ENCODE measurements around the gene CX3CR1.

CX3CR1 gene

GRCh38 chr3:39317571-39318169 is 37.8 kb upstream of the CX3CR1 start:
- Histone ChIP-seq H3K14ac (ENCODE audit: low read length) (no peak overlapping the region), H3K9me3 (replicated peaks in 1 of 2; ENCODE audit: control insufficient read depth in 2 of 2, insufficient read depth in 1 of 2, low read depth in 1 of 2, low read length in 2 of 2) (peaks cover 0 to 1% of the 10 kb centered on the region in 2 donors), H3K23ac (ENCODE audit: low read depth, low read length, poor library complexity) (no peak overlapping the region), H3K36me3 (replicated peaks in 1 of 2; ENCODE audit: control insufficient read depth in 2 of 2, insufficient read depth in 2 of 2, low read length in 2 of 2) (no peaks in the 10 kb centered on the region), H3K9ac (ENCODE audit: low read depth, low read length, poor library complexity) (no peak overlapping the region), H2BK15ac (ENCODE audit: low read length) (no peak overlapping the region), H2BK120ac (ENCODE audit: low read depth, low read length) (no peak overlapping the region), H3K4me1 (ENCODE audit: control insufficient read depth in 2 of 2, insufficient read depth in 1 of 2, low read depth in 1 of 2, low read length in 2 of 2) (no peaks in the 10 kb centered on the region), H3K4me3 (ENCODE audit: low read length in 2 of 2) (no peak overlapping the region), H3K27me3 (ENCODE audit: control insufficient read depth in 3 of 3, insufficient read depth in 3 of 3, low read depth in 1 of 3, low read length in 3 of 3) (no peaks in the 10 kb centered on the region), H4K8ac (ENCODE audit: low read depth, low read length) (no peak overlapping the region), H2AK5ac (ENCODE audit: low read depth, low read length) (no peak overlapping the region), H2AFZ (ENCODE audit: low read length) (no peak overlapping the region), H4K91ac (ENCODE audit: low read depth, low read length, poor library complexity) (no peak overlapping the region), H3K4me2 (ENCODE audit: insufficient read depth, low read length, poor library complexity, severe bottlenecking) (no peak overlapping the region), H3K27ac (replicated peaks; ENCODE audit: low read length) (no peak overlapping the region), H2BK12ac (ENCODE audit: low read length) (no peak overlapping the region), H3K18ac (ENCODE audit: low read length) (no peak overlapping the region), H3K79me1 (ENCODE audit: low read depth, low read length) (no peaks in the 10 kb centered on the region), H3K4ac (ENCODE audit: low read length) (no peak overlapping the region), H2BK5ac (ENCODE audit: low read length) (no peak overlapping the region)
- WGBS, 2 donors (ENCODE audit: extremely low coverage in 2 of 2, insufficient read length in 2 of 2, insufficient replicate concordance in 1 of 2), result no CpG with 5 or more reads among the region's 2 CpGs
- no peak for DNase-seq (ENCODE audit: low spot score)

GRCh38 chr3:39315420-39315819 is 35.6 kb upstream of the CX3CR1 start:
- no peak overlapping the region for H3K4me2 ChIP-seq (ENCODE audit: insufficient read depth, low read length, poor library complexity, severe bottlenecking)
- H3K18ac ChIP-seq (ENCODE audit: low read length), result no peak overlapping the region
- H2BK12ac ChIP-seq (ENCODE audit: low read length), result no peak overlapping the region
- H3K4me3 ChIP-seq (ENCODE audit: low read length in 2 of 2), result no peak overlapping the region
- H3K27me3 ChIP-seq (ENCODE audit: control insufficient read depth in 3 of 3, insufficient read depth in 3 of 3, low read depth in 1 of 3, low read length in 3 of 3), result no peaks in the 10 kb centered on the region
- H3K4ac ChIP-seq (ENCODE audit: low read length), result no peak overlapping the region
- H2AFZ ChIP-seq (ENCODE audit: low read length), result no peak overlapping the region
- no peak overlapping the region for H2BK15ac ChIP-seq (ENCODE audit: low read length)
- no peaks in the 10 kb centered on the region for H3K4me1 ChIP-seq (ENCODE audit: control insufficient read depth in 2 of 2, insufficient read depth in 1 of 2, low read depth in 1 of 2, low read length in 2 of 2)
- no peak overlapping the region for H2AK5ac ChIP-seq (ENCODE audit: low read depth, low read length)
- H3K23ac ChIP-seq (ENCODE audit: low read depth, low read length, poor library complexity), result no peak overlapping the region
- H3K79me1 ChIP-seq (ENCODE audit: low read depth, low read length), result no peaks in the 10 kb centered on the region
- H3K9me3 ChIP-seq (replicated peaks in 1 of 2; ENCODE audit: control insufficient read depth in 2 of 2, insufficient read depth in 1 of 2, low read depth in 1 of 2, low read length in 2 of 2), result peaks cover 0 to 1% of the 10 kb centered on the region in 2 donors
- no peak overlapping the region for H4K8ac ChIP-seq (ENCODE audit: low read depth, low read length)
- no peak overlapping the region for H3K9ac ChIP-seq (ENCODE audit: low read depth, low read length, poor library complexity)
- no peaks in the 10 kb centered on the region for H3K36me3 ChIP-seq (replicated peaks in 1 of 2; ENCODE audit: control insufficient read depth in 2 of 2, insufficient read depth in 2 of 2, low read length in 2 of 2)
- no peak overlapping the region for H4K91ac ChIP-seq (ENCODE audit: low read depth, low read length, poor library complexity)
- H3K14ac ChIP-seq (ENCODE audit: low read length), result no peak overlapping the region
- no peak for DNase-seq (ENCODE audit: low spot score)
- H2BK120ac ChIP-seq (ENCODE audit: low read depth, low read length), result no peak overlapping the region
- no peak overlapping the region for H3K27ac ChIP-seq (replicated peaks; ENCODE audit: low read length)
- no peak overlapping the region for H2BK5ac ChIP-seq (ENCODE audit: low read length)
- WGBS, 2 donors (ENCODE audit: extremely low coverage in 2 of 2, insufficient read length in 2 of 2, insufficient replicate concordance in 1 of 2), result no CpG with 5 or more reads among the region's 1 CpG

- no peaks in the 10 kb centered on the region for H3K36me3 ChIP-seq (replicated peaks in 1 of 2; ENCODE audit: control insufficient read depth in 2 of 2, insufficient read depth in 2 of 2, low read length in 2 of 2)
- H3K18ac ChIP-seq (ENCODE audit: low read length), result no peak overlapping the region
- no peak overlapping the region for H3K27ac ChIP-seq (replicated peaks; ENCODE audit: low read length)
- H3K14ac ChIP-seq (ENCODE audit: low read length), result no peak overlapping the region
- no peaks in the 10 kb centered on the region for H3K79me1 ChIP-seq (ENCODE audit: low read depth, low read length)
- no peak overlapping the region for H2BK15ac ChIP-seq (ENCODE audit: low read length)
- no peak overlapping the region for H2AK5ac ChIP-seq (ENCODE audit: low read depth, low read length)
- H3K23ac ChIP-seq (ENCODE audit: low read depth, low read length, poor library complexity), result no peak overlapping the region
- H2BK5ac ChIP-seq (ENCODE audit: low read length), result no peak overlapping the region
- no peaks in the 10 kb centered on the region for H3K27me3 ChIP-seq (ENCODE audit: control insufficient read depth in 3 of 3, insufficient read depth in 3 of 3, low read depth in 1 of 3, low read length in 3 of 3)
- no peak overlapping the region for H4K91ac ChIP-seq (ENCODE audit: low read depth, low read length, poor library complexity)
- H3K4me2 ChIP-seq (ENCODE audit: insufficient read depth, low read length, poor library complexity, severe bottlenecking), result no peak overlapping the region
- no peak overlapping the region for H2BK12ac ChIP-seq (ENCODE audit: low read length)
- no peak overlapping the region for H3K4ac ChIP-seq (ENCODE audit: low read length)
- H3K4me1 ChIP-seq (ENCODE audit: control insufficient read depth in 2 of 2, insufficient read depth in 1 of 2, low read depth in 1 of 2, low read length in 2 of 2), result no peaks in the 10 kb centered on the region
- no peak overlapping the region for H3K4me3 ChIP-seq (ENCODE audit: low read length in 2 of 2)
- H4K8ac ChIP-seq (ENCODE audit: low read depth, low read length), result no peak overlapping the region
- no peak overlapping the region for H2AFZ ChIP-seq (ENCODE audit: low read length)
- no peak overlapping the region for H2BK120ac ChIP-seq (ENCODE audit: low read depth, low read length)
- peaks cover 0 to 1% of the 10 kb centered on the region in 2 donors for H3K9me3 ChIP-seq (replicated peaks in 1 of 2; ENCODE audit: control insufficient read depth in 2 of 2, insufficient read depth in 1 of 2, low read depth in 1 of 2, low read length in 2 of 2)
- H3K9ac ChIP-seq (ENCODE audit: low read depth, low read length, poor library complexity), result no peak overlapping the region
- no peak for DNase-seq (ENCODE audit: low spot score)
Observed at GRCh38 chr3:39313289-39313688, 33.5 kb upstream of the CX3CR1 start.

GRCh38 chr3:39302178-39302577 is 22.3 kb upstream of the CX3CR1 start:
- Histone ChIP-seq H3K4me2 (ENCODE audit: insufficient read depth, low read length, poor library complexity, severe bottlenecking) (no peak overlapping the region), H3K27me3 (ENCODE audit: control insufficient read depth in 3 of 3, insufficient read depth in 3 of 3, low read depth in 1 of 3, low read length in 3 of 3) (no peaks in the 10 kb centered on the region)
- no CpG with 5 or more reads among the region's 2 CpGs for WGBS, 2 donors (ENCODE audit: extremely low coverage in 2 of 2, insufficient read length in 2 of 2, insufficient replicate concordance in 1 of 2)

More at GRCh38 chr3:39302178-39302577, 22.3 kb upstream of the CX3CR1 start:
- Histone ChIP-seq H2BK5ac (ENCODE audit: low read length) (no peak overlapping the region), H2BK12ac (ENCODE audit: low read length) (no peak overlapping the region), H2AK5ac (ENCODE audit: low read depth, low read length) (no peak overlapping the region), H3K23ac (ENCODE audit: low read depth, low read length, poor library complexity) (no peak overlapping the region), H4K91ac (ENCODE audit: low read depth, low read length, poor library complexity) (no peak overlapping the region), H2AFZ (ENCODE audit: low read length) (no peak overlapping the region), H3K9ac (ENCODE audit: low read depth, low read length, poor library complexity) (no peak overlapping the region), H3K4me3 (ENCODE audit: low read length in 2 of 2) (no peak overlapping the region), H2BK15ac (ENCODE audit: low read length) (no peak overlapping the region), H3K27ac (replicated peaks; ENCODE audit: low read length) (no peak overlapping the region), H2BK120ac (ENCODE audit: low read depth, low read length) (no peak overlapping the region), H3K36me3 (replicated peaks in 1 of 2; ENCODE audit: control insufficient read depth in 2 of 2, insufficient read depth in 2 of 2, low read length in 2 of 2) (no peaks in the 10 kb centered on the region), H3K18ac (ENCODE audit: low read length) (no peak overlapping the region), H3K4ac (ENCODE audit: low read length) (no peak overlapping the region), H3K9me3 (replicated peaks in 1 of 2; ENCODE audit: control insufficient read depth in 2 of 2, insufficient read depth in 1 of 2, low read depth in 1 of 2, low read length in 2 of 2) (peaks cover 0 to 3% of the 10 kb centered on the region in 2 donors), H3K14ac (ENCODE audit: low read length) (no peak overlapping the region), H3K79me1 (ENCODE audit: low read depth, low read length) (no peaks in the 10 kb centered on the region), H4K8ac (ENCODE audit: low read depth, low read length) (no peak overlapping the region), H3K4me1 (ENCODE audit: control insufficient read depth in 2 of 2, insufficient read depth in 1 of 2, low read depth in 1 of 2, low read length in 2 of 2) (no peaks in the 10 kb centered on the region)
- DNase-seq (ENCODE audit: low spot score), result no peak
